Measurements from ENCODE around the gene TBC1D5. TPM values are rescaled to one million over a fixed set of nuclear protein-coding genes. Genes with fewer than 3 reads are reported as not detected.

TBC1D5 gene
- total RNA-seq, 1 donor from 2014 or later, result 52.8 TPM

GRCh38 chr3:17592956-17593355 is 149.5 kb downstream of the TBC1D5 start:
- no peak for DNase-seq (ENCODE audit: low read depth in 2 of 2)

GRCh38 chr3:17590465-17590864 is 152.0 kb downstream of the TBC1D5 start:
- no peak for DNase-seq (ENCODE audit: low read depth in 2 of 2)

- no peak for DNase-seq (ENCODE audit: low read depth in 2 of 2)
Measured at GRCh38 chr3:17589888-17590287, 152.5 kb downstream of the TBC1D5 start.

- no peak for DNase-seq (ENCODE audit: low read depth in 2 of 2)
Measured at GRCh38 chr3:17588422-17588821, 154.0 kb downstream of the TBC1D5 start.

GRCh38 chr3:17585394-17586325 is 156.8 kb downstream of the TBC1D5 start:
- peak in 1 of 2 donors; percentile 59 for DNase-seq (ENCODE audit: low read depth in 2 of 2)

- no peak for DNase-seq (ENCODE audit: low read depth in 2 of 2)
Measured at GRCh38 chr3:17584066-17584465, 158.4 kb downstream of the TBC1D5 start.

GRCh38 chr3:17583530-17583929 is 158.9 kb downstream of the TBC1D5 start:
- no peak for DNase-seq (ENCODE audit: low read depth in 2 of 2)

- DNase-seq (ENCODE audit: low read depth in 2 of 2), result no peak
Measured at GRCh38 chr3:17581421-17582080, 160.9 kb downstream of the TBC1D5 start.

GRCh38 chr3:17580901-17581300 is 161.5 kb downstream of the TBC1D5 start:
- no peak for DNase-seq (ENCODE audit: low read depth in 2 of 2)

- DNase-seq (ENCODE audit: low read depth in 2 of 2), result peak in 1 of 2 donors; percentile 67
Measured at GRCh38 chr3:17579289-17580031, 163.0 kb downstream of the TBC1D5 start.

GRCh38 chr3:17577796-17578520 is 164.5 kb downstream of the TBC1D5 start:
- peak in 1 of 2 donors; percentile 32 for DNase-seq (ENCODE audit: low read depth in 2 of 2)

- DNase-seq (ENCODE audit: low read depth in 2 of 2), result no peak
Measured at GRCh38 chr3:17573396-17573795, 169.0 kb downstream of the TBC1D5 start.

GRCh38 chr3:17571686-17572085 is 170.7 kb downstream of the TBC1D5 start:
- DNase-seq (ENCODE audit: low read depth in 2 of 2), result no peak

- DNase-seq (ENCODE audit: low read depth in 2 of 2), result no peak
Measured at GRCh38 chr3:17562845-17563244, 179.6 kb downstream of the TBC1D5 start.

GRCh38 chr3:17558565-17558964 is 183.9 kb downstream of the TBC1D5 start:
- no peak for DNase-seq (ENCODE audit: low read depth in 2 of 2)

GRCh38 chr3:17557749-17558463 is 184.5 kb downstream of the TBC1D5 start:
- DNase-seq (ENCODE audit: low read depth in 2 of 2), result no peak

- no peak for DNase-seq (ENCODE audit: low read depth in 2 of 2)
Measured at GRCh38 chr3:17555525-17555924, 186.9 kb downstream of the TBC1D5 start.

GRCh38 chr3:17554078-17554477 is 188.4 kb downstream of the TBC1D5 start:
- no peak for DNase-seq (ENCODE audit: low read depth in 2 of 2)

- peak in 1 of 2 donors; percentile 7 for DNase-seq (ENCODE audit: low read depth in 2 of 2)
Measured at GRCh38 chr3:17553080-17553479, 189.4 kb downstream of the TBC1D5 start.

GRCh38 chr3:17552351-17552750 is 190.1 kb downstream of the TBC1D5 start:
- DNase-seq (ENCODE audit: low read depth in 2 of 2), result no peak

GRCh38 chr3:17551895-17552294 is 190.5 kb downstream of the TBC1D5 start:
- DNase-seq (ENCODE audit: low read depth in 2 of 2), result no peak

Data from dermis microvascular lymphatic vessel endothelial cell (primary cell).